Epidermal melanocyte (primary cell): ENCODE measurements around the gene CD109.
"Not testable (repeated sequence)": the region's sequence is repeated elsewhere in the genome, so short reads cannot be mapped to it uniquely, and the experiment has no call there.

Source experiments
- DNase-seq: peaks from one replicate; pipeline ENCODE4 v3.0.0; 2011; ENCODE audit warnings: low spot score; ENCODE audit not compliant: insufficient read length

The CD109 gene

DNA sequence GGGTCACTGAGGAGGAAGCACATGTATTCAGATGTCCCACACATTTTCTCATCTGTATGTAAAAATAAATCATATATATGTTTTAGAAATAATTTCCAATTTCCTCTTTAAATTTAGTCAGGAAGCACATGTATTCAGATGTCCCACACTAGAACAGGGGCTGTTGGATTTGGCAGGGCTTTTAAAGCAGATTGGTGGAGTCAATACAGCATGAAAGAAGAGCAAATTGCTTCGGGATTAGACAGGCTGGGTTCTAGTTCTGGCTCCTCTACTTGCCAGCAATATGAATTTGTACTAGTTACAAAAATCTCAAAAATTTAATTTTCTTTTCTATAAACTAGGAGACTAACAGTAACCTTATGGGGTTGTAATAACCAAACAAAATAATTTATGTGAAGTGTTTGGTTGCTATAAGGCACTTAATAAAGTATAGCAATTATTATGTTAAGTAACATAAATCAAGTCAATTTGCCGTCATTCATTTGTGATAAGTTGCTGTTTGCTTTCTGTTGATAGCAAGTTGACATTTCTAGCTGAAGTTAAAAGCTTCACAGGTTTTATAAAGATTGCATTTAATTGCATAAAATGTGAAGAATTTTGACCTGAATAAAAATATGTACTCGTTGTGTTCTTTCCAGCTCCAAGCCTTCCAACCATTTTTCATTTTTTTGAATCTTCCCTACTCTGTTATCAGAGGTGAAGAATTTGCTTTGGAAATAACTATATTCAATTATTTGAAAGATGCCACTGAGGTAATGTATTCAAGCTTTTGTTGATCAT, 88.9 kb downstream of the CD109 start:
- DNase-seq = no peak

DNA sequence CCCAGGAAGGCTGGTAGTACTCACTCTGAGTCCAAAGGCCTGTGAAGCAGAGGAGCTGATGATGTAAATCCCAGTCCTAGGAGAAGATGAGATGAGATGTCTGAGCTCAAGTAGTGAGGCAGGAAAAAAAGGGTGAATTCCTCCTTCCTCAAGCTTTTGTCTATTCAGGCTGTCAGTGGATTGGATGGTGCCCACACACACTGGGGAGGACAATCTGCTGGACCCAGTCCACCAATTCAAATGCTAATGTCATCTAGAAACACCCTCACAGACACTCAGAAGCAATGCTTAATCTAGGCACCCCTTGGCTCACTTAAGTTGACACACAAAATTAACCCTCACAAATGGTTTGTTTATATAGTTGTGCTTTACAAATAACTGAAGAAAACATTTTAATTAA, 94.6 kb downstream of the CD109 start:
- no peak for DNase-seq

DNA sequence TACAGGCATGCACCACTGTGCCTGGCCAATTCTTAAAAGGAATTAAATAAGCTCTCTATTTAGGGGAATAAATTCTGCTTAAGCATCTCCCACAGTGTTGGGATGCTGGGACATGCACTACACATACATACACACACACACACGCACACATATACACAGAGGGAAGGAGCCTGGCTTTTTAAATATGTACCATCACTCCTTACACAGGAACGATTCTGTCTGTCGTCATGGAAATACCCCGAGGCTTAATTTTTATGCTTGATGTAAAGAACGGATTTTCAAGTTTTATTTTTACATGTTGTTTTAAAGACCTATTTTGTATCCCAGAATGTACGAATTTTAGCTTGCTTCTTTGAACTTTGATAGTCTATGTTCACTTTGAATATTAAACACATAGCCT, 95.3 kb downstream of the CD109 start:
- no peak for DNase-seq

DNA sequence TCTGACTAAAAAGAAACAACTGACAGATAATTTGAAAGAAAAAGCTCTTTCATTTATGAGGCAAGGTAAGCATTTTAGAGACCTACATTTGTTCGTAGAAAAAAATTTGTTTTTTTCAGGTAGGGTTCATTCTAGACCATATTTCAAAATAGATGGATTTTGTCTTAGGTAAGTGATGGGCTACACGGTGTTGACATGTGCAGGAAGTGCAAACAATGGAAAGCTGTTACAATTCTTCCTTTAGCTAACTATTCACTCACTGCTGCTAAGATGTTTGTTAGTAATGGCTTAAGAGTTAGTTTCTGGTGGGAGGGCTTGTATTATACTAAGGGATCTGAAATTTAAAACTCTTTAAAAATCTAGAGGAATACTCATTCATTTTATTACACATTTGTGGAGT, 96.7 kb downstream of the CD109 start:
- no peak for DNase-seq

DNA sequence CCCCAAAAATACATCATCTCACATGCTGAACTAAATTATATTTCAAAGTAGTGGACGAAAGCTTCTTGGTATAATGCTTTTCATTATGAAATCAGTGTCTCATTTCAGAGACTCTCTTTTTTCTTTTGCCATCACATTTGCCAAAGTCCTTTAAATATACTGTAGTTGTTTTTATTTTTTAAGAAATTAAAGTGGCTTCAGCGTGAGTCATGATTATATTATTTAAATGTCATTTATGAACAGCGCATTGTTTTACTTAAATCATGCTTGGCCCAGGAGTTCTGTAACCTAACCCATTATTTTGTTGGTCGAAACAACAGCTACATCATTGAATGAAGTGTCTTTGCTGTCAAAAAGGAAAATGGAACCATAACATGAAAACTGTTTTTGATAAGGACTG, 100.9 kb downstream of the CD109 start:
- DNase-seq = no peak

DNA sequence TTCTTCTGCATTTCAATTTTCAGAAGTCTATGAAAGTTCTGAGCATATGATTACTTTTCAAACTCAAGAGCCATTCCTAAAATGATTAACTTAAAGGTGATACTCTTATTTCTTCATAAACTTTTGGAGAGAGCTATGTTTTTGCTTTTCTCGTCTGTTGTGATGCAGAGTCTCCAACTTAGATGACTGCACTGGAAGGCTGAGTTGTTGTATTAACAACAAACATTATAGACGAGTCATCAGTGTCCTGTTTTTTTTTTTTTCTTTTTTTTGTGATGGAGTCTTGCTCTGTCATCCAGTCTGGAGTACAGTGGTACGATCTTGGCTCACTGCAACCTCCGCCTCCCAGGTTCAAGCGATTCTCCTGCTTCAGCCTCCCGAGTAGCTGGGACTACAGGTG, 101.9 kb downstream of the CD109 start:
- DNase-seq = no peak

DNA sequence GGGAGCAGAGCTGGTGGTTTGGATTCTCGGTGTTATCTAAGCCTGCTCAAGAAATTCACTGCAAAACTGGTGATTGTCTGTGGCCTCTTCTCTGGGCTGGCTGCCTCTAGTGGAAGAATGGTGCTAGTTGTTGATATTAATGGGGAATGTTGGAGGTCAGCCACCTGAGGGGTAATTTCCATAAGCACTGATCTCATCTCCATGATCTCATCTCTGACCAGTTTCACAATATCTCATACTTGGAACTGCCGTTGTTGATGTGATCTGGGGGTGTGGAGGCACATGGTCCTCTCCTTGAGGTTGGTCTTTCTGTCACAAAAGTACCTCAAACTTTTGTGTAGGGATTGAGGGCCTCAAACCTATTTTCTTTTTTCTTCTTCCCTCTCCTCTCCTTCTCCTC, 102.6 kb downstream of the CD109 start:
- DNase-seq = no peak

DNA sequence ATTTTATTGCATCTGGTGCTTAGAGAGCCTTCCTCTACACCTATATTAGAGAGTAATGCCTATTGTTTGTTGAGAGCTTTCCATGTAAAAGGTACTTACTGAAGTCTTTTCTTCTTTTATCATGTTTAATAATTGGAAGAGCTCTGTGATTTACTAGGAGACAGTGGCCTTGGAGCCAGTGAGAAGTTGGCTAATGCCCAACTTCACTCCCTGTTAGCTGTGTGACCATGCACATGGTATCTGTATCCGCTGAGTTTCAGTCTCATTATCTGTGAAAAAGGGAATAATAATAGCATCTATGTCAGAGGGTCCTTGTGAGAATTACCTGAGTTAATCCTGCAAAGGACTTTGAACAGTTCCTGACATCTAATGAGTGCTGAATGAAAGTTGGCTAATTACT, 105.0 kb downstream of the CD109 start:
- DNase-seq = no peak

DNA sequence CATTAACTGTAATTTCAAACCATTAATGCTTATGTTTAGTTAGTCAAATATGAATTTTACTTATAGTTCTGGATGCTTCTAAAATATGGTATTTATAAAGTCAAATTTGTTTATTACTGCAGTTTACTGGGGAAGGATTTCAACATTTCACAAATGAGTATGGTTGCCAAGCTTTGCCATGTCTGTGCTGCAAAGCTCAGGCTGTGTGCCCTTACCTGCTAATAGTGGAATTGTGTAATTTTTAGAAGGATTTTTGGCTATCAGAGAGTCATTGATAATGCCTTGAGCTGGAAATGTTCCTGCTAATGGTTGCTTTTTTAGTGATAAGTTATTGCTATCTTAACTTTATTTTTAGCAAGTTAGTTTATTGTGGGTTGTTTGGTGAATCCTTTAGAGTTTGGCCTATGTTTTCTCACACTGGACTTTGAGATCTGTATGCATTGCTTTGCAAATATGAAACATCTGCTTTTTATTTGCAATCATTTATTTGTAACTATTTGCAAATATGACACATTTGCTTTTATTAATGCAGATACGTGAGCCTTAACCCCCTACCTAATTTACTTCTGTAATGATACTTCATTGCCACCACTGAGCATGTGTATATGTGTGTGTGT, 105.8 kb downstream of the CD109 start:
- DNase-seq = no peak

DNA sequence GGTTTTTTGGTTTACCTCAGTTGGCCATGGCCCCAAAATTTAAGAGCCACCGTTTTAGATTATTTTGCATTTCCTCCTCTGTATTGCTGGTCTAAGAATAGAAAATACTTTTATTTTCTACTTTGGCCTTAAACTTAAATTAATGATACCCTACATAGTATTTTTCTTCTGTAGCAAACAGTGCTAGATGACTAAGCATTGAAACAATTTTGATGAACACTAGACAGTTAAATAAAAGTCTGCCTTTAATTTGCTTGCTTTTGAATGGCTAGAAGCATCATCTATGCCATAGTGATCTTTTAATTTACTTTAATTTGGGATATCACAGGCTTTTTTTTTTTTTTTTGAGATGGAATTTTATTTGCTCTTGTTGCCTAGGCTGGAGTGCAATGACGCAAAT, 106.4 kb downstream of the CD109 start:
- no peak for DNase-seq

DNA sequence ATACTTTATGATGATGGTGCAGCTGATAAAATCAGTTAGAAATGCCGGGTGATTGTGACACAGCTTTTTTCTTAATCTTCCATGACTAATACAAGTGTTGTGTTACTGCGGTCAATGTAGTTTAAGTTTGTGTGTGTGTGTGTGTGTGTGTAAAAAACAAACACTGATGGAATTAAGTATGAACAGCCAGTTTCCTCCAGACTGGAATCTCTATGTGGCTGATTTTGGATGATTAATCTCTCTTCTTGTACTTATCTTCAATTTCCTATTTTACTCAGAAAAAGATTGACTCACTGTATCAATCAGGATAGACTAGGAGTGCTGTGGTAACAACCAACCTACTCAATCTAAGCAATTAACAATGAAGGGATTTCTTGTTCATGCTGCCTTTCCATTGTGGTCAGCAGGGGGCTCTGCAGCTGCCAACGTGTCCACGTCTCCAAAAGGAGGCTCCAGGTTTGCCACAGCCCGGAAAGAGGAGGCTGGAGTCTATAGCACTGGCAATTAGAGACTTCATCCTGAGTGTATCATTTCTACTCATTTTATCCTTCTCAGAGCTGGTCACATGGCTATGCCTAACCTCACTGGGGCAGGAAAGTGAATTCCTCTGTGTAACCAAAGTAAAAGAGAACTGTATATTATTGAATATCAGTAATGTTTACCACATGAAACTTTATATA, 107.7 kb downstream of the CD109 start:
- DNase-seq = no peak

DNA sequence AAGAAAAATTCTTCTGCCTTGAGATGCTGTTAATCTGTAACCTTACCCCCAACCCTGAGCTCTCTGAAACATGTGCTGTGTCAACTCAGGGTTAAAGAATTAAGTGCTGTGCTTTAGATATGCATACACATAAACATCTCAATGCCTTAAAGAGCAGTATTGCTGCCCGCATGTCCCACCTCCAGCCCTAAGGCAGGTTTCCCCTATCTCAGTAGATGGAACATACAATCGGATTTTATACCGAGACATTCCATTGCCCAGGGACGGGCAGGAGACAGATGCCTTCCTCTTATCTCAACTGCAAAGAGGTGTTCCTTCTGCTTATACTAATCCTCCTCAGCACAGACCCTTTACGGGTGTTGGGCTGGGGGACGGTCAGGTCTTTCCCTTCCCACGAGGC, 109.2 kb downstream of the CD109 start:
- DNase-seq = not testable (repeated sequence)

DNA sequence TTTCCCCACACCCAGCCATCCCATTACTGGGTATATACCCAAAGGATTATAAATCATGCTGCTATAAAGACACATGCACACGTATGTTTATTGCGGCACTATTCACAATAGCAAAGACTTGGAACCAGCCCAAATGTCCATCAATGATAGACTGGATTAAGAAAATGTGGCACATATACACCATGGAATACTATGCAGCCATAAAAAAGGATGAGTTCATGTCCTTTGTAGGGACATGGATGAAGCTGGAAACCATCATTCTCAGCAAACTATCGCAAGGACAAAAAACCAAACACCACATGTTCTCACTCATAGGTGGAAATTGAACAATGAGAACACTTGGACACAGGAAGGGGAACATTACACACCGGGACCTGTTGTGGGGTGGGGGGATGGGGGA, 110.0 kb downstream of the CD109 start:
- not testable (repeated sequence) for DNase-seq

DNA sequence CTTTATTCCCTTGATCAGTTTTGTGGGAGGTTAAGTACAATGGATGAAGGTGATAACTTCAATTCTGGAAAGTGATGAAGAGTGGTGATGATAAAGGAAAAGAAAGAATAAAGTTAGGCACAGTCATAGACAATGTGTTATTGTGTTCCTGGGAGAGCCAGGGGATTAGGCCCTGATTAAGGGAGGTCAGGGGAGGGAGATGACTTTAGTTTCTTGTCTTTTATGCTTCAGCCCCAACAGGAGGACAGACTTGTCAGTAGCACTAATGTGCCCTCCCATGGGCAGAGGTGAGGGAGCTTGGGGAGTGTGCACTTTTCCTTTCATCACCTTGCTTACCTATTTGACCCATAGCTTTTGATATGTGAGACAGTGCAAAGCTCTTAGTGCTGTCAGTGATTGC, 115.7 kb downstream of the CD109 start:
- DNase-seq = no peak

DNA sequence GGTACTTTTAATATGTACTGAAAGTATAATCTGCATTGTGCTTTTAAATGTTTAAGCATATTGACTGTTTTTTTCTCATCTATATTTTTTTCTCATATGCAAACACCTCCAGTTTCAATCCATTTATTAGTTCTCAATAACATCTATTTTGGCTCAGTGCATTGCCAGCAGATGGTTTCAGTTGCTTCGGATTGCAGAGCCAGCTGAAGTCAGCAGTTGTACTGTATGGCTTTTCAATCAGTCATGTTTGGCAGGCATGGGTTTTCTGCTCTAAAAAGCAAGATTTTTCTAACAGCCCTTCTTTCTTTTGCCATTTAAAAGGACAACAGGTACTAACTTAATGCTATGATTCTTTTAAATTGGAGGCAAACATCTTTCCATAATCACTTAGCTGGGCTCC, 121.2 kb downstream of the CD109 start:
- no peak for DNase-seq

DNA sequence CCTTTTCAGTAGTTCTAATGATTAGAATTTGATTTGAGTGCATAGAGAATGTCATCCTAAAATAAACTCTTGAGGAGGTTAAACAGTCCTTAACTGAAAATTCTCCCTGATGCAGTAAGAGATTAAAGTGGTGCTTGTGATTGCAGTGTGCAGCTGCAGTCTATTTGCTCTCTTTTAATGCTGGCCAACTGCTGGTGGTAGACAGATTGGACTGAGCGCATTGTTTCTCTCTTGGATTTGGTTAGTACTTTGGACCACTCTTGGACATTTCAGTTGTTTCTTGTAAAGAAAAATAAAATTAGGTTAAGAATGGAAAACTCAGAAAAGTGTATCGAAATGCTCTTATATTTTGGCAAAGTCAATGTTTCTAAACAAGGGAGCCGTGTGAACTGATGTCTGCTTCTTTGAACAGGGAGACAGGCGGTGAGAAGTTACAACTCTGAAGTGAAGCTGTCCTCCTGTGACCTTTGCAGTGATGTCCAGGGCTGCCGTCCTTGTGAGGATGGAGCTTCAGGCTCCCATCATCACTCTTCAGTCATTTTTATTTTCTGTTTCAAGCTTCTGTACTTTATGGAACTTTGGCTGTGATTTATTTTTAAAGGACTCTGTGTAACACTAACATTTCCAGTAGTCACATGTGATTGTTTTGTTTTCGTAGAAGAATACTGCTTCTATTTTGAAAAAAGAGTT, 127.2 kb downstream of the CD109 start:
- DNase-seq = no peak

DNA sequence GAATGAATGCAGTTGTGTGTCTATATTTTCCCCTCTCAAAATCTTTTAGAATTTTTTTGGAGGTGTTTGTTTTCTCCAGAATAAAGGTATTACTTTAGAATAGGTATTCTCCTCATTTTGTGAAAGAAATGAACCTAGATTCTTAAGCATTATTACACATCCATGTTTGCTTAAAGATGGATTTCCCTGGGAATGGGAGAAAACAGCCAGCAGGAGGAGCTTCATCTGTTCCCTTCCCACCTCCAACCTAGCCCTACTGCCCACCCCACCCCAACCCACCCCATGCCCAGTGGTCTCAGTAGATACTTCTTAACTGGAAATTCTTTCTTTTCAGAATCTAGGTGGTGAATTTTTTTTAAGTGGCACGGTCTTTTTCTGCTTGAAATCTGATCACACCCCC, 127.8 kb downstream of the CD109 start:
- no peak for DNase-seq

DNA sequence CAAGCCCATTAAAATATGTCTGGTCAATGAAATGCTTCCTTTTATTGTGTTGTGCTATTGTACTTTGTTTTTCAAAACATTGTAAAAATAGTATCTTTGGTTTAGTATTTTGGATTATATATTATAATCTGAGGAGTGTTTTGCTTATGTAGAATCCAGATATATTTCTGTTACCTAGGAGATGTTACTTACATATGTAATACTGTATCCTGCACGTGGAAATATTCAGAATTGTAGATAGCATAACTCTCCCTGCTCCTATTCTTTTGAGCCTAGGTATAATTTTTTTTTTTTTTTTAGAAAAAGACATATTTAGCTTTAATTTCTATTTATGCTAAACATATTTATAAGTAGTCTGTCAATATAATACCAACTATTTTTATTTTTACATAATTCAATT, 130.6 kb downstream of the CD109 start:
- no peak for DNase-seq

DNA sequence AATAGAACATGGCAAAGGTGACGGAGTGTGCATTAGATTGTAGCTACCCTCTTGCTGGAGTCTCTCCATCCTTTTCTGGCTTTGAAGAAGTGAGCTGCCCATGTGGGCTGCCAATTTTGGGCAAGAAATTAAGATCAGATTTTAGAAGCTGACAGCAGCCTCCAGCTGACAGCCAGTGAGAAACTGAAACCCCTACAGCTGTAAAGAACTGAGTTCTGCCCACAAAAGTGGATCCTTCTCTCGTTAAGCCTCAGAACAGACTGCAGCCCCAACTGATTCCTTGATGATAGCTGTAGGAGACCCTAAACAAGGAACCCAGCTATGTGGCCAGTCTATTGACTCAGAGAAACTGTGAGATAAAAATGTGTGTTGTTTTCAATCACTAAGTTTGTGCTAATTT, 134.1 kb downstream of the CD109 start:
- DNase-seq = no peak

DNA sequence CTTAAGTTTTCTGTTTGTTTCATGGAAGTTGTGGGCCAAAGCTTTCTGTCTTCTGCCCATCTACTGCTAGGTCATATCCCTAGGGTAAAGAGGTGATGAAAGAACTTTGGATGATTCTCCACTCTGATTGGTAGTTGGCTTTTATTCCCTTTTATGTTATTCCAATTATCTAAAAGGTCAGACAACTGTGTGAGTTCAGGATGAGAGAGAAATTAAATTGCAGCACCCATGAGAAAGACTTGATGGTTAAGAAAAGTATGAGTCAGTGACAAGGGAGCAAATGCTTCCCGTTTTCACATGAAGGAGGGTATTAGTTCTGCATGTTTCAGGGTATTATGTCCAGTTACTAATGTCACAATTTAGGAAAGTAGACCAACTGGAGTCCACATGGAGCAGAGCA, 136.3 kb downstream of the CD109 start:
- no peak for DNase-seq

DNA sequence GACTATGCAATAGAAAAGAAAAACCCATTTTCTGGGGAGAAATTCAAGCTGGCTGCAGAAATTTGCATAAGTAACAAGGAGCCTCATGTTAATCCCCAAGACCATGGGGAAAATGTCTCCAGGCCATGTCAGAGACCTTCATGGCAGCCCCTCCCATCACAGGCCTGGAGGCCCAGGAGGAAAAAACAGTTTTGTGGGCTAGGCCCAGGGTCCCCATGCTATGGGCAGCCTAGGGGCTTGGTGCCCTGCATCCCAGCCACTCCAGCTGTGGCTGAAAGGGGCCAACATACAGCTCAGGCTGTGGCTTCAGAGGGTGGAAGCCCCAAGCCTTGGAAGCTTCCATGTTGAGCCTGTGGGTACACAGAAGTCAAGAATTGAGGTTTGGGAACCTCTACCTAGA, 148.7 kb downstream of the CD109 start:
- DNase-seq = not testable (repeated sequence)

DNA sequence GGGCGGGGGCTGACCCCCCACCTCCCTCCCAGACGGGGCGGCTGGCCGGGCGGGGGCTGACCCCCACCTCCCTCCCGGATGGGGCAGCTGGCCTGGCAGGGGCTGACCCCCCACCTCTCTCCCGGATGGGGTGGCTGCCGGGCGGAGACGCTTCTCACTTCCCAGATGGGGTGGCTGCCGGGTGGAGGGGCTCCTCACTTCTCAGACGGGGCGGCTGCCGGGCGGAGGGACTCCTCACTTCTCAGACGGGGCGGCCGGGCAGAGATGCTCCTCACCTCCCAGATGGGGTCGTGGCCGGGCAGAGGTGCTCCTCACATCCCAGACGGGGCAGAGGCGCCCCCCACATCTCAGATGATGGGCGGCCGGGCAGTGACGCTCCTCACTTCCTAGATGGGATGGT, 155.0 kb downstream of the CD109 start:
- not testable (repeated sequence) for DNase-seq
